HepG2 (cell line): ENCODE data around the gene ABCA2. TPM values are rescaled to one million over a fixed set of nuclear protein-coding genes. Genes with fewer than 3 reads are reported as not detected.

ENCODE experiments used
- ARNTL ChIP-seq: sonication (generic); formaldehyde crosslinking; IDR thresholded peaks from 2 replicates; pipeline ENCODE4 v1.4.0; 2020; ENCODE audit warnings: mild to moderate bottlenecking, missing genetic modification reagents
- CBFB ChIP-seq: sonication (generic); formaldehyde crosslinking; IDR thresholded peaks from 2 replicates; pipeline ENCODE4 v1.4.0; 2020; ENCODE audit warnings: missing genetic modification reagents
- FOXO4 ChIP-seq: sonication (generic); formaldehyde crosslinking; conservative IDR thresholded peaks from 2 replicates; pipeline ENCODE4 v1.8.1; 2023; ENCODE audit warnings: missing genetic modification reagents
- HMG20B ChIP-seq: conservative IDR thresholded peaks from 2 replicates; pipeline ENCODE4 v1.6.1; 2016; ENCODE audit warnings: missing genetic modification reagents, missing compliant biosample characterization
- HNRNPLL ChIP-seq: fragments of 200-400 bp; formaldehyde crosslinking; IDR thresholded peaks from 2 replicates; pipeline ENCODE4 v1.6.1; 2017; ENCODE audit warnings: mild to moderate bottlenecking, low read depth, low read length; ENCODE audit not compliant: poor library complexity, severe bottlenecking
- IKZF1 ChIP-seq: fragments of 450-650 bp; IDR thresholded peaks from 2 replicates; pipeline ENCODE4 v1.7.1; 2016
- MYC ChIP-seq: sonication (generic); formaldehyde crosslinking; IDR thresholded peaks from 2 replicates; pipeline ENCODE4 v1.9.0; 2021; ENCODE audit warnings: missing genetic modification reagents, borderline replicate concordance
- MYPOP ChIP-seq: sonication (generic); formaldehyde crosslinking; IDR thresholded peaks from 2 replicates; pipeline ENCODE4 v1.8.1; 2023; ENCODE audit warnings: mild to moderate bottlenecking, moderate library complexity, missing genetic modification reagents
- NCOR1 ChIP-seq: fragments of 200-600 bp; sonication (generic); IDR thresholded peaks from 2 replicates; pipeline ENCODE4 v1.7.0; 2017; ENCODE audit warnings: antibody characterized with exemption, low read length, borderline replicate concordance
- NR3C1 ChIP-seq: sonication (generic); formaldehyde crosslinking; IDR thresholded peaks from 2 replicates; pipeline ENCODE4 v1.4.0; 2020; ENCODE audit warnings: missing genetic modification reagents
- PRMT3 ChIP-seq: sonication (generic); formaldehyde crosslinking; IDR thresholded peaks from 2 replicates; pipeline ENCODE4 v1.8.1; 2022; ENCODE audit warnings: low read depth, mild to moderate bottlenecking, moderate library complexity, missing genetic modification reagents, borderline replicate concordance
- PTBP1 ChIP-seq: fragments of 200-400 bp; formaldehyde crosslinking; IDR thresholded peaks from 2 replicates; pipeline ENCODE4 v1.6.1; 2018; ENCODE audit warnings: low read length, low read depth; ENCODE audit not compliant: poor library complexity, severe bottlenecking
- REL ChIP-seq: sonication (generic); formaldehyde crosslinking; conservative IDR thresholded peaks from 2 replicates; pipeline ENCODE4 v1.8.0; 2022; ENCODE audit warnings: mild to moderate bottlenecking, missing genetic modification reagents, moderate library complexity
- RFX5 ChIP-seq: IDR thresholded peaks from 2 replicates; pipeline ENCODE4 v1.6.1; 2011; ENCODE audit warnings: low read depth, low read length, improper control_type of control experiment
- SP2 ChIP-seq: sonication (generic); formaldehyde crosslinking; IDR thresholded peaks from 2 replicates; pipeline ENCODE4 v1.5.1; 2020; ENCODE audit warnings: mild to moderate bottlenecking, missing genetic modification reagents
- SUZ12 ChIP-seq: fragments of 150-350 bp; IDR thresholded peaks from 2 replicates; pipeline ENCODE4 v1.6.1; 2014; ENCODE audit warnings: low read depth, low read length
- TEAD3 ChIP-seq: optimal IDR thresholded peaks from 2 replicates; pipeline ENCODE3; 2016; ENCODE audit warnings: borderline replicate concordance
- TFAP4 ChIP-seq: sonication (generic); IDR thresholded peaks from 2 replicates; pipeline ENCODE4 v1.6.1; 2016; ENCODE audit warnings: low read depth, borderline replicate concordance
- UBTF ChIP-seq: sonication (generic); formaldehyde crosslinking; IDR thresholded peaks from 2 replicates; pipeline ENCODE4 v1.4.0; 2020; ENCODE audit warnings: mild to moderate bottlenecking, missing genetic modification reagents
- ZFP82 ChIP-seq: sonication (generic); formaldehyde crosslinking; IDR thresholded peaks from 2 replicates; pipeline ENCODE4 v1.5.1; 2020; ENCODE audit warnings: mild to moderate bottlenecking, missing genetic modification reagents, borderline replicate concordance
- ZNF30 ChIP-seq: sonication (generic); formaldehyde crosslinking; IDR thresholded peaks from 2 replicates; pipeline ENCODE4 v1.5.0; 2020; ENCODE audit warnings: mild to moderate bottlenecking, missing genetic modification reagents
- ZNF432 ChIP-seq: sonication (generic); formaldehyde crosslinking; IDR thresholded peaks from 2 replicates; pipeline ENCODE4 v1.5.0; 2020; ENCODE audit warnings: missing genetic modification reagents, mild to moderate bottlenecking, borderline replicate concordance
- ZNF761 ChIP-seq: sonication (generic); formaldehyde crosslinking; conservative IDR thresholded peaks from 2 replicates; pipeline ENCODE4 v1.4.0; 2020; ENCODE audit warnings: mild to moderate bottlenecking, missing genetic modification reagents
- polyA plus RNA-seq, 8 experiments: library from polyadenylated mRNA; depleted of rRNA in 3 of 8; stranded (reverse) in 7 of 8; unstranded in 1 of 8; fragments of >200 nt; fragmentation: Illumina TruSeq in 4 of 8; extraction: Trizol in 4 of 8; gene quantifications; 2 replicates each; pipeline versions ENCODE4 v1.2.1 to v1.2.3, GENCODE V29; 2011 to 2016; ENCODE audit warnings: low read depth in 4 of 8, missing spikeins in 1 of 8, mixed read lengths in 1 of 8; ENCODE audit not compliant: insufficient read depth in 1 of 8
- total RNA-seq, 5 experiments: library from RNA; depleted of rRNA; stranded (reverse); fragments of >200 nt; fragmentation: Illumina TruSeq; extraction: Trizol; gene quantifications; 2 replicates each; pipeline ENCODE4 v1.2.3, GENCODE V29; 2016; ENCODE audit warnings: low read depth in 1 of 5
- TF ChIP-seq, protein P1 (sequence below): IDR thresholded peaks from 2 replicates; pipeline ENCODE4 v1.6.1; 2016; ENCODE audit warnings: low read depth, control low read depth

The ABCA2 gene
- total and polyA plus RNA-seq, 2 of the 13 experiments (the other 11 are each of a cell fraction or from before 2014, with no cell fraction given) = 2.9 to 19.2 TPM

- TF ChIP-seq MYPOP (CRISPR knock-in tag) = no peak
- TF ChIP-seq ZFP82 (CRISPR knock-in tag) = no peak
- TF ChIP-seq SUZ12 = no peak
- TF ChIP-seq TEAD3 (CRISPR knock-in tag) = no peak
- TF ChIP-seq ZNF761 = no peak
- TF ChIP-seq SP2 = 0 out of 2 replicates have a peak, but pooled peaks have one; percentile 27
- no peak for TF ChIP-seq NR3C1 (CRISPR knock-in tag)
- no peak for TF ChIP-seq PRMT3
- TF ChIP-seq IKZF1 = no peak
- 0 out of 2 replicates have a peak, but pooled peaks have one; percentile 53 for TF ChIP-seq FOXO4
- TF ChIP-seq ZNF432 (CRISPR knock-in tag) = no peak
- no peak for TF ChIP-seq PTBP1
- peak; percentile 58 for TF ChIP-seq HNRNPLL
- no peak for TF ChIP-seq REL (CRISPR knock-in tag)
- no peak for TF ChIP-seq TFAP4
- TF ChIP-seq ZNF30 = no peak
- TF ChIP-seq UBTF (CRISPR knock-in tag) = no peak
- TF ChIP-seq NCOR1 = no peak
- TF ChIP-seq, protein P1, sequence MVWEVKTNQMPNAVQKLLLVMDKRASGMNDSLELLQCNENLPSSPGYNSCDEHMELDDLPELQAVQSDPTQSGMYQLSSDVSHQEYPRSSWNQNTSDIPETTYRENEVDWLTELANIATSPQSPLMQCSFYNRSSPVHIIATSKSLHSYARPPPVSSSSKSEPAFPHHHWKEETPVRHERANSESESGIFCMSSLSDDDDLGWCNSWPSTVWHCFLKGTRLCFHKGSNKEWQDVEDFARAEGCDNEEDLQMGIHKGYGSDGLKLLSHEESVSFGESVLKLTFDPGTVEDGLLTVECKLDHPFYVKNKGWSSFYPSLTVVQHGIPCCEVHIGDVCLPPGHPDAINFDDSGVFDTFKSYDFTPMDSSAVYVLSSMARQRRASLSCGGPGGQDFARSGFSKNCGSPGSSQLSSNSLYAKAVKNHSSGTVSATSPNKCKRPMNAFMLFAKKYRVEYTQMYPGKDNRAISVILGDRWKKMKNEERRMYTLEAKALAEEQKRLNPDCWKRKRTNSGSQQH (CRISPR knock-in tag) = no peak
- TF ChIP-seq CBFB = no peak
- TF ChIP-seq MYC (CRISPR knock-in tag) = peak; percentile 45; the same call in 1 of the 2 replicates
- no peak for TF ChIP-seq HMG20B (CRISPR knock-in tag)
- TF ChIP-seq RFX5 = no peak
- TF ChIP-seq ARNTL (CRISPR knock-in tag) = no peak
Measured at GRCh38 chr9:137028263-137029057, 423 bp upstream of the ABCA2 start (continued).
